ENCODE measurements around the gene PRMT9.

PRMT9 gene

DNA sequence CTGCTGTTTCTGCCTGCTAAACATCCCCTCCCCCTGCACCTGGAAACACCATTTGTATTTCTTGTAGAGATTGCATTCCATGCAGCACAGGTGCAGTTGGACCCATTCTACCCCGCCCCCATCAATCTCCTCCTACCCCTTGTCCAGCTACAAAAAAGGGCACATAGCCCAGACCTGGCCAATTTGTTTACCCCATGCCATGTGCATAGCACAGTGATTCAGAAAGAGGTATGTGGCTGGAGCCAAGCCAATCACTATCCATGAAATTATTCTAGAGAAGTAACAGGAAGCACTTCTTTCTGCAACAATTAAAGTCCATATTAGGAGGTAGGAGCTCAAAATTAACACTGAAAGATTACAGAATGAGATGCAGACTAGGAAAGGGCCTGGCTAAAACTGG lies 87.0 kb downstream of the PRMT9 start:
- no peaks in the 10 kb centered on the region for H3K36me3 ChIP-seq (ENCODE audit: control insufficient read depth in 2 of 2, insufficient read depth in 1 of 2, low read length in 2 of 2)
- H3K4me1 ChIP-seq (ENCODE audit: control insufficient read depth, insufficient read depth, low read length): no peaks in the 10 kb centered on the region
- no peaks in the 10 kb centered on the region for H3K9me3 ChIP-seq (ENCODE audit: control insufficient read depth, insufficient read depth, low read depth, low read length)
- ChIA-PET CTCF (interaction anchor here (0.6 to 3.3 kb wide), 8 partner anchors 10 to 500 kb away, joined by 3 to 23 read pairs (median 4); partner anchors contain the start of gene TMEM184C), POLR2A (interaction anchor here (0.6 to 1.7 kb wide), 3 partner anchors 20 to 125 kb away, joined by 3 to 4 read pairs (median 4); partner anchors contain the start of gene TMEM184C)
- H3K27ac ChIP-seq (ENCODE audit: extremely low read depth, low read depth, low read length): no peak overlapping the region
- H3K4me3 ChIP-seq (ENCODE audit: low read depth, low read length): no peak overlapping the region
- TF ChIP-seq ZNF530 (tag by site-specific recombination; IDR thresholded peaks at IDR 0.05; ENCODE audit: low read depth): no peak
- no peak for TF ChIP-seq SP2 (tag by site-specific recombination; IDR thresholded peaks at IDR 0.05)
- TF ChIP-seq, protein P1, sequence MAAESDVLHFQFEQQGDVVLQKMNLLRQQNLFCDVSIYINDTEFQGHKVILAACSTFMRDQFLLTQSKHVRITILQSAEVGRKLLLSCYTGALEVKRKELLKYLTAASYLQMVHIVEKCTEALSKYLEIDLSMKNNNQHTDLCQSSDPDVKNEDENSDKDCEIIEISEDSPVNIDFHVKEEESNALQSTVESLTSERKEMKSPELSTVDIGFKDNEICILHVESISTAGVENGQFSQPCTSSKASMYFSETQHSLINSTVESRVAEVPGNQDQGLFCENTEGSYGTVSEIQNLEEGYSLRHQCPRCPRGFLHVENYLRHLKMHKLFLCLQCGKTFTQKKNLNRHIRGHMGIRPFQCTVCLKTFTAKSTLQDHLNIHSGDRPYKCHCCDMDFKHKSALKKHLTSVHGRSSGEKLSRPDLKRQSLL (tag by site-specific recombination; IDR thresholded peaks at IDR 0.05): no peak
- no peak for TF ChIP-seq ZFP3 (tag by site-specific recombination; IDR thresholded peaks at IDR 0.05; ENCODE audit: low read depth)
- TF ChIP-seq, protein P2, sequence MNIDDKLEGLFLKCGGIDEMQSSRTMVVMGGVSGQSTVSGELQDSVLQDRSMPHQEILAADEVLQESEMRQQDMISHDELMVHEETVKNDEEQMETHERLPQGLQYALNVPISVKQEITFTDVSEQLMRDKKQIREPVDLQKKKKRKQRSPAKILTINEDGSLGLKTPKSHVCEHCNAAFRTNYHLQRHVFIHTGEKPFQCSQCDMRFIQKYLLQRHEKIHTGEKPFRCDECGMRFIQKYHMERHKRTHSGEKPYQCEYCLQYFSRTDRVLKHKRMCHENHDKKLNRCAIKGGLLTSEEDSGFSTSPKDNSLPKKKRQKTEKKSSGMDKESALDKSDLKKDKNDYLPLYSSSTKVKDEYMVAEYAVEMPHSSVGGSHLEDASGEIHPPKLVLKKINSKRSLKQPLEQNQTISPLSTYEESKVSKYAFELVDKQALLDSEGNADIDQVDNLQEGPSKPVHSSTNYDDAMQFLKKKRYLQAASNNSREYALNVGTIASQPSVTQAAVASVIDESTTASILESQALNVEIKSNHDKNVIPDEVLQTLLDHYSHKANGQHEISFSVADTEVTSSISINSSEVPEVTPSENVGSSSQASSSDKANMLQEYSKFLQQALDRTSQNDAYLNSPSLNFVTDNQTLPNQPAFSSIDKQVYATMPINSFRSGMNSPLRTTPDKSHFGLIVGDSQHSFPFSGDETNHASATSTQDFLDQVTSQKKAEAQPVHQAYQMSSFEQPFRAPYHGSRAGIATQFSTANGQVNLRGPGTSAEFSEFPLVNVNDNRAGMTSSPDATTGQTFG (tag by site-specific recombination; IDR thresholded peaks at IDR 0.05; ENCODE audit: borderline replicate concordance): no peak
- no peak for TF ChIP-seq ZNF473 (tag by site-specific recombination; IDR thresholded peaks at IDR 0.05)
- TF ChIP-seq RBAK (tag by site-specific recombination; IDR thresholded peaks at IDR 0.05): no peak
- TF ChIP-seq ZNF266 (tag by site-specific recombination; IDR thresholded peaks at IDR 0.05; ENCODE audit: low read depth): no peak
- TF ChIP-seq, protein P3, sequence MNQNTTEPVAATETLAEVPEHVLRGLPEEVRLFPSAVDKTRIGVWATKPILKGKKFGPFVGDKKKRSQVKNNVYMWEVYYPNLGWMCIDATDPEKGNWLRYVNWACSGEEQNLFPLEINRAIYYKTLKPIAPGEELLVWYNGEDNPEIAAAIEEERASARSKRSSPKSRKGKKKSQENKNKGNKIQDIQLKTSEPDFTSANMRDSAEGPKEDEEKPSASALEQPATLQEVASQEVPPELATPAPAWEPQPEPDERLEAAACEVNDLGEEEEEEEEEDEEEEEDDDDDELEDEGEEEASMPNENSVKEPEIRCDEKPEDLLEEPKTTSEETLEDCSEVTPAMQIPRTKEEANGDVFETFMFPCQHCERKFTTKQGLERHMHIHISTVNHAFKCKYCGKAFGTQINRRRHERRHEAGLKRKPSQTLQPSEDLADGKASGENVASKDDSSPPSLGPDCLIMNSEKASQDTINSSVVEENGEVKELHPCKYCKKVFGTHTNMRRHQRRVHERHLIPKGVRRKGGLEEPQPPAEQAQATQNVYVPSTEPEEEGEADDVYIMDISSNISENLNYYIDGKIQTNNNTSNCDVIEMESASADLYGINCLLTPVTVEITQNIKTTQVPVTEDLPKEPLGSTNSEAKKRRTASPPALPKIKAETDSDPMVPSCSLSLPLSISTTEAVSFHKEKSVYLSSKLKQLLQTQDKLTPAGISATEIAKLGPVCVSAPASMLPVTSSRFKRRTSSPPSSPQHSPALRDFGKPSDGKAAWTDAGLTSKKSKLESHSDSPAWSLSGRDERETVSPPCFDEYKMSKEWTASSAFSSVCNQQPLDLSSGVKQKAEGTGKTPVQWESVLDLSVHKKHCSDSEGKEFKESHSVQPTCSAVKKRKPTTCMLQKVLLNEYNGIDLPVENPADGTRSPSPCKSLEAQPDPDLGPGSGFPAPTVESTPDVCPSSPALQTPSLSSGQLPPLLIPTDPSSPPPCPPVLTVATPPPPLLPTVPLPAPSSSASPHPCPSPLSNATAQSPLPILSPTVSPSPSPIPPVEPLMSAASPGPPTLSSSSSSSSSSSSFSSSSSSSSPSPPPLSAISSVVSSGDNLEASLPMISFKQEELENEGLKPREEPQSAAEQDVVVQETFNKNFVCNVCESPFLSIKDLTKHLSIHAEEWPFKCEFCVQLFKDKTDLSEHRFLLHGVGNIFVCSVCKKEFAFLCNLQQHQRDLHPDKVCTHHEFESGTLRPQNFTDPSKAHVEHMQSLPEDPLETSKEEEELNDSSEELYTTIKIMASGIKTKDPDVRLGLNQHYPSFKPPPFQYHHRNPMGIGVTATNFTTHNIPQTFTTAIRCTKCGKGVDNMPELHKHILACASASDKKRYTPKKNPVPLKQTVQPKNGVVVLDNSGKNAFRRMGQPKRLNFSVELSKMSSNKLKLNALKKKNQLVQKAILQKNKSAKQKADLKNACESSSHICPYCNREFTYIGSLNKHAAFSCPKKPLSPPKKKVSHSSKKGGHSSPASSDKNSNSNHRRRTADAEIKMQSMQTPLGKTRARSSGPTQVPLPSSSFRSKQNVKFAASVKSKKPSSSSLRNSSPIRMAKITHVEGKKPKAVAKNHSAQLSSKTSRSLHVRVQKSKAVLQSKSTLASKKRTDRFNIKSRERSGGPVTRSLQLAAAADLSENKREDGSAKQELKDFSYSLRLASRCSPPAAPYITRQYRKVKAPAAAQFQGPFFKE (tag by site-specific recombination; IDR thresholded peaks at IDR 0.05; ENCODE audit: borderline replicate concordance): no peak
- TF ChIP-seq ZNF350 (tag by site-specific recombination; IDR thresholded peaks at IDR 0.05): no peak
- no peak for TF ChIP-seq ZNF585B (tag by site-specific recombination; IDR thresholded peaks at IDR 0.05)
- no peak for TF ChIP-seq ZNF555 (tag by site-specific recombination; conservative IDR thresholded peaks at IDR 0.05)
- TF ChIP-seq ZNF658 (tag by site-specific recombination; IDR thresholded peaks at IDR 0.05): no peak
- no peak for TF ChIP-seq ZNF707 (tag by site-specific recombination; IDR thresholded peaks at IDR 0.05)
- no peak for TF ChIP-seq FEZF1 (tag by site-specific recombination; IDR thresholded peaks at IDR 0.05)
- TF ChIP-seq ZNF155 (tag by site-specific recombination; IDR thresholded peaks at IDR 0.05): no peak
- no peak for TF ChIP-seq ZNF202 (tag by site-specific recombination; IDR thresholded peaks at IDR 0.05; ENCODE audit: borderline replicate concordance)
- no peak for TF ChIP-seq ZNF248 (tag by site-specific recombination; IDR thresholded peaks at IDR 0.05)
- TF ChIP-seq ZNF544 (tag by site-specific recombination; IDR thresholded peaks at IDR 0.05): no peak
